GM18520 (cell line): Measurements from ENCODE around the gene CDK5R2.

Source experiments
- ATAC-seq: cut with Tn5 transposase; IDR thresholded peaks from one replicate; pipeline ENCODE4 v1.9.1; 2021; ENCODE audit not compliant: unreplicated experiment

CDK5R2 gene

GRCh38 chr2:218961651-218962570 lies 2.4 kb downstream of the CDK5R2 start:
- ATAC-seq = no peak

DNA sequence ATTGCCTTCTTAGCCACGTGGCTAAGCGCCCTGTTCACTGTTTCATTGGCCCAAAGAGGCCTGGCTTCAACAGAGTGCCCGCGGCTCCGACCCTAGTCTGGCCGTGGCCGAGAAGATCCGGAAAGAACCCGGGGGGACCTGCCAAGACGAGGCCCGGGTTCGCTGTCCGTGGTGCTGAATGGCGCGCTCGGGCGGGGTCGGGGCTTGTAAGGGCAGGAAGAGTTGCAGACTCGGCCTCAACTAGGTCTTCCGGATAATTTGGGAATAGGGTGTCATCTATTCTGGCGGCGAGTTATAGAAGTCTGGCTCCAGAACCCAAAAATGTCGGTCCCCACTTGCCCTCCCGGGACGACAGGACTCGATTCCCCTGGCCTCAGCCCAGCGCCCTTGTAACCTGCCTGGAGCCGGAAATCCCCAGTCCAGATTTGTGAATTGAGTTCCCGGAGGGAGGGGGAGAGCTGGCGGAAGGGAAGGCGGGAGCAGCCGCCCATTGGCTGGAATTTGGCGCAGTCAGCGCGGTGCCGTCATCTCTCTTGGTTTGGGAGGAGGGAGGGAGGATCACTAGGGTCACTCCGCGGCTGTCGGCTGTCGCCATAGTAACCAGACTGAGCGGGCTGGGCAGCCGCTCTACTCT lies 3.5 kb downstream of the CDK5R2 start:
- no peak for ATAC-seq

GRCh38 chr2:218963601-218964000 lies 4.1 kb downstream of the CDK5R2 start:
- no peak for ATAC-seq

DNA sequence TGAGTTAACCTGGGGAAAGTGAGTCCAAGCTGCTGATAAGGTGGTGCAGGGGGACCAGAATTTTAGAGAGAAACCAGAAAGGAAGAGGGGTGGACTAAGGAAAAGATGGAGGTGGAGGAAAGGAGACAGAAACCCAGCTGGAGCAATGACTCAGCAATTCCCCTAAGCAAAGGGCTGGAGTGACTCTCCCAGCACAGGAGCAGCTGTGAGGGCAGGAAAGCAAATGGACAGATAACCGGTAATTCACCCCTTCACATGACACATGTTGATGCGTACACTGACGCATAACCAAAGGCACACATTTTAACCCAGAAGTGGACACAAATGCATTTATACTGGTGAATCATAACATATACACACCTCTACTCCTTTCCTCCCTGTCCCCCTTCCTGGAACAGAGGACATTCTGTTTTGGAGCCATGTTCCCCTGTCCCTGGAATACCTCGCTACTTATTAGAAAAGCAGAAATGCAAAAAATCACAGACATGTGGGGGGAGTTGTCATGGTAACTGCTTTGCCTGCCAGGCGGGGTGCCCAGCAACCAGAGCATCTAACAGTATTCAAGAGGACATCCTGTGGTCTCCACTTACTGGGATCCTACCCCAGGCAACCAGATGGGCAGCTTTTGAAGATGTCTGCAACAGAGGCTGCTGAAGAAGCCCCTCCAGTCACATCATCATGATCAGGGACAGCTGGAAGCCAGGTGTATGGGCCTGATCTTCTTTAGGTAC lies 4.7 kb downstream of the CDK5R2 start:
- ATAC-seq = no peak

DNA sequence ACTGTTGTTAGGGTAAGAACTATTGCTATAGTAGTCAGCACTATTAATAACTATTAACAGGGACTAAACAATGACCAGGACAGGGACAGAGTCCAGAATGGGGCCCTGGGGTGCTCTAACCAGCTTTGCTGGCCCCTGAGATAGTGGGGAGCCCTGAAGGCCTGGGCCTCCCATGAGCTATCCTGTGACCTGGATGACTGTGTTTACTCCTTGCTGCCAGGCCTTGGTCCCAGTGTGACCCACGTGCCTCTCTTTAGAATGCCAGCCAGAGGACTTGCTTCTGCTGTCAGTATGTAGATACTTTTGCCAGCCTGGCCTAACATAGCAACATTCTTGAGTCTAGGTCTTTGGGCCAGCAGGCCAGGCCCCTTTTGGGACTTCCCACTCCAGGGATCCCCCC lies 11.4 kb downstream of the CDK5R2 start:
- ATAC-seq = no peak

DNA sequence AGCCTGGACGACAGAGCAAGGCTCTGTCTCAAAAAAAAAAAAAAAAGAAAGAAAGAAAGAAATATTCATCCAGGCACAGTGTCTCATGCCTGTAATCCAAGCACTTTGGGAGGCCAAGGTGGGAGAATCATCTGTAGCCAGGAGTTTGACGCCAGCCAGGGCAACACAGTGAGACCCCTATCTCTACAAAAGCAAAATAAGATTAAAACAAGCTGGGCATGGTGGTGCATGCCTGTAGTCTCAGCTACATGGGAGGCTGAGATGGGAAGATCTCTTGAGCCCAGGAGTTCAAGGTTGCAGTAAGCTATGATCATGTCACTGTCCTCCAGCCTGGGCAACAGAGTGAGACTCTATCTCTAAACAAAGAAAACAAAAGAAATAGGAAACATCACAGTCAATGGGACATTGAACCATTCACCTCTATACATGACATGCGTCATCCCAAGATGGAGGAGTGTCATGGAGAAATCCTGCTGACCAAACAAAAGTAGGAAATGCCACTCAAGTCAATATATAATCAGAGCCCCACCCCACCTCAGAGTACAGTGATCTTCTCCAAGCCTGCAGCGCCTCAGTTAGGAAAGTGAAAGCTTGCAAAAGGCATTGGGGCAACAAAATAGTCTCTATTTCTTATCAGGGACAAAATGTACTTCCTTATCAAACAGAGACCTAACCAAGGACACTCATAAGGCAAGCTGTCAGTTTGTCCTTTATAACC lies 15.8 kb downstream of the CDK5R2 start:
- no peak for ATAC-seq

GRCh38 chr2:218979846-218980734 lies 20.6 kb downstream of the CDK5R2 start:
- peak; percentile 74 for ATAC-seq

GRCh38 chr2:218980735-218981389 lies 21.4 kb downstream of the CDK5R2 start:
- ATAC-seq = no peak

DNA sequence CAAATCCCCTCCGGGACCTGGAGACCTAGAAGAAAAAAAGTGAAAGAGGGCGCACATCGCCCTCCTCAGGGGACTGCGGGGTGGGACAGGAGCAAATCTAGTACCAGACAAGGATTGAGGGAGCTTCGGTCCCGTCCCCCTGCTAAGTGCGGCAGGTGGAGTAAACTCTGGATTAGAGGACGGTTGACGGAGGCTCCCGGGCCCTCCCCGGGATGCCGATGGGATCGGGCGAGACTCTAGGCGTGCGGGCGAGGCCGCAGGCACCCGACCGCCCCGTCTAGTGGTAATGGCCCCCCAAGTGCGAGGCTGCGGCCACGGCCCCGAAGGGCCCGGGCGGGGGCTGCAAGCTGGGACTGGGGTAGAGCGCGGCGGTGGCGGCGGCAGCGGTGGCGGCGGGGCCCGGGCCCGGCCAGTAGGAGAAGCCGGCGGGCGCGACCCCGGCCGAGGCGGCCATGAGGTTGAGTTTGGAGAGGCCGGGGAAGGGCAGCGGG lies 22.0 kb downstream of the CDK5R2 start:
- no peak for ATAC-seq

DNA sequence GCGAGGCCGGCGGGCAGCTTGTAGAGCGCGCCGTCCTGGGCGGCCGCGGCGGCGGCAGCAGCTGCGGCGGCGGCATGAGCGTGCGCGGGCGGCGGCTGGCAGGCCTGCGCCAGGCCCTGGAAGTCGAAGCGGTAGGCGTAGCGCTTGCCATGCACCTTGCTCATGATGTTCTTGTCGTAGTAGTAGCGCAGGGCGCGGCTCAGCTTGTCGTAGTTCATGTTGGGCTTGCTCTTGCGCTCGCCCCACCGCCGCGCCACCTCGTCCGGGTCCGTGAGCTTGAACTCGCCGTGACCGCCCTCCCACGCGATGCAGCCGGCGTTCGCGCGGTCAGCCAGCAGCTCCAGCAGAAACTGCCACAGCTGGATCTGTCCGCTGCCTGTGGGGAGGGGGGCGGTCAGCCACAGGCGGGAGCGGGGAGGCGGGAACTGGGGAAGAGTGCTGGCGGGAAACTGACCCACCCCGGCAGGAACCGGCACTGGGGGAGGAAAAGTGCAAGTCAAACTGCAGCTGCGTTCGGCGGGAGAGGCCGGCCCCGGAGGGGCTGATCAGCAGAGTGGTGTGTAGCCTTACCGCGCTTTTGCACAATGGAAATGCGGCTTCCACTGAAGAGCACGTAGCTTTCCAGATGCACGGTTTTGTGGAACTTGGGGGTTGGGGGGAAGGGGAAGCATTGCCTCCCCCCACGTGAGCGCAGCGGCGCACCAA lies 22.6 kb downstream of the CDK5R2 start:
- ATAC-seq = no peak

DNA sequence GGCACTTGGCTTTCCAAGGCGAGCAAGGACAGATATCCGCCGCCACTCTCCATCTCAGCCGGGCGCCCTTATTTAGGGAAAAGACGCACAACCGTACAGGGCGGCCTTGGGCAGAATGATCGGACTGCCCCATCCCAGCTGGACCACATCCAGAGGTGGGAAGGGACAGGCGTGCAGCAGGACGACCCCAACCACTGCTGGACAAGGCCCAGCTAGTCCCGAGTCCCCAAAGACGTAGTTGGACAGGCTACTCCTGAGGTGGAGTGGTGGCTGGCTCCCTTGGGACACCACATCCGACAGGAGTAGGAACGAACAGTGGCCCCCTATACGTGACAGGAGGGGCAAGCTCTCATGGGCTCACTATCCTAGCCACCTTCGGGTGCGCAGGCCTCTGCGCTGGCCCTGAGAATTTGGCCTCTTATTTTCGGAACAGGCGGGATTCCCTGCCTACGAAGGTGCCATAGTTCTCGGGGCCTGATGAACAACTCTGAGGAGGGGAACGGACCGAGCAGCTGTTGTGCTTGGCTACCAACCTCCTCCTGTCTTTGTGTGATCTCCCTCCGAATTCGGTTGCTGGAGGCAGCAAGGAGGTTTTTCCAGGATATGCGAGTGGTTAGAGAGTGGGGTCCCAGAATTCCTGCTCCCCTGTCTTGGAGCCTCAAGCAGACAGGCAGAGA lies 23.3 kb downstream of the CDK5R2 start:
- ATAC-seq = no peak

DNA sequence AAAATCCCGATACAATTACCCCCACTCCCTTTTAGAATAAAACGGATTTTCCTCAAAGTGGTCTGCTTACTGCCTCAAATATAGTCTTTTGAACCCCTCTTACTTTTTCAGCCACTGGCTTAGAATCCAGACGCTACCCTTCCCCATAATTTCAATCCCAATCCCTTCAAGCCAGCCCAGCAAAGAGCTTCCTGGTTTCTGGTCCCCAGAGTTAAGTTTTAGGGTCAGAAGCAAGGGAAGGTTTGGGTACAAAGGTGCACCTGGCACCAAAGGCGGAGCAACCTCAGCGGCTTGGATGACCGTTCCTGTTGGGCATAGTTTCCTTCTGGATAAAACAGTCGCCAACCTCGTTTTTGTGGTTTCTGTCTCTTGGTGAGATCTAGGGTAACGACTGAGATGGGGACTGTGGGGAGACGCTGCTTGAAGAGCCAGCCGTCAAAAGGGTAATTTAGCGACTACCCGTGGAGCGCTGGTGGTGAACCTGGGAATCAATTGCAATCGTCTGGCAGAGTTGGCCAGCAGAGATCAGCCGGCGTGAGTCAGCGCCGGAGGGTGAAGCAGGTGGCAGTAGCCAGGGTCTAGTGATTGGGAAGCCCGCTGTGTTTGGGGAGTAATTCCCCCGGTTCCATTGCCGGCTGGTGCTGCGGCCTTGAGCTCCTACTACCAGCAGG lies 23.9 kb downstream of the CDK5R2 start:
- no peak for ATAC-seq

DNA sequence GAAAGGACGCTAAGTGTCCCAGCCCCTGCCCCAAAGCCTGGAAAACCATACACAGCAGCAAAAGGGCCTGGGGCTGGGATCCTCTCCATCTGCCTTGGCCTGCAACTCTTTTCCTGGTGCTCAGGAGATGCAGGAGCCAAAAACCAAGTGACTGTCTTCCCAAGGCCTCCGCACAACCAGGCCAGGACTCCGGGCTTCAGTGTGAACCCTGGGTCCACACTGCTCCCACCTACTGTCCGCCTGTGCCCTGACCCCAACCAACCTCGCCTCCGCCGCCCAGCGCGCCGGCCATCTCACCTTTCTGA lies 24.4 kb downstream of the CDK5R2 start:
- ATAC-seq = no peak

GRCh38 chr2:218984239-218985020 lies 25.0 kb downstream of the CDK5R2 start:
- ATAC-seq = no peak

GRCh38 chr2:218985021-218985324 lies 25.5 kb downstream of the CDK5R2 start, which contains the start of gene FEV:
Gene FEV, minus strand, starts transcription at chr2:218985184. Its CDS starts 109 bp downstream, at chr2:218985075.
- ATAC-seq = no peak

DNA sequence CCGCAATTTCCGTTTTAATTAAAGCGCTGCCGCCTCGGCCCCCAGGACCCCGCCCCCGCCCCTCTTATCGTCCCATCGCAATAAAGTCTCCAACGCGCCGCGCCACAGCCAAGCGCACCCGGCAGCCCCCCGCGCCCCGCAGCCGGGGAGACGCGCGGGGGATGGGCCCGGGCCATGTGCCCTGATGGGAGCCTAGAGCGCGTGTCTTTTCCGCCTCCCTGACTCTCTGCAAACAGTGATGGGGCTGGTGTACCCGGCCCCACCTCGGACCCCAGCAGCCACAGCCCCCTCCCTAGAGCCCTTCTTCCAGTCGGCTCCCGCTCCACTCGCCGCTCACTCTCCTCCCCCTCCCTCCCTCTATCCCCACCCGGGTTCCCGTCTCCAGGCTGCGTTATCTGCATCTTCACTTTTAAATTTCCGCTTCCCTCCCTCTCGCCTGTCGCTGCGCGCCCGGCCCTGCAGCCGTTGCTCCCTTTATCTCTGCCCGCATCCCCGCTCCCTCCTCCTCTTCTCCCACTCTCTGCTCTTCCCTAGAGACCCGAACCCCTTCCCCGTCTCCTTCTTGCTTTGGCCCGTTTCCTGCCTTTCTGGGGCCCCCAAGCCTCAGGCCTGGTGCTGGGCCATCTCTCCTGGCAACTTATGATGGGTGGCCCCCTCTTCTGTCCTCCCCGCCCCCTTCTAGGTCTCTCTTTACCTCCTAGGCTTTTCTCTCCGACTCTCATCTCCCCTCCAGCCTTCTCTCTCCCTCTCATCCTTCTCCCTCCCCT lies 26.0 kb downstream of the CDK5R2 start:
- no peak for ATAC-seq
